Measurements from ENCODE around the gene COL5A2. TPM values are rescaled to one million over a fixed set of nuclear protein-coding genes. Genes with fewer than 3 reads are reported as not detected.

COL5A2 gene
- total and polyA plus RNA-seq, 4 donors, result 3.2 to 83.5 (median 9.1) TPM

GRCh38 chr2:188993247-188993646 lies 186.3 kb downstream of the COL5A2 start (continued):
- TF ChIP-seq HNF4G (IDR thresholded peaks at IDR 0.05) (no peak), FOXA2 (IDR thresholded peaks at IDR 0.05) (no peak)

- Histone ChIP-seq H3K27ac (ENCODE audit: low read depth in 1 of 2, low read length in 2 of 2) (peak overlapping the region in 1 of 2 donors; percentile 12), H3K9me3 (ENCODE audit: control insufficient read depth in 4 of 4, low read length in 3 of 4) (no peaks in the 10 kb centered on the region), H3K36me3 (ENCODE audit: control insufficient read depth in 4 of 4, insufficient read depth in 3 of 4, low read depth in 1 of 4, low read length in 3 of 4) (no peaks in the 10 kb centered on the region), H3K4me1 (ENCODE audit: control insufficient read depth in 4 of 4, insufficient read depth in 4 of 4, low read length in 3 of 4) (no peaks in the 10 kb centered on the region), H3K4me3 (ENCODE audit: low read depth in 1 of 3, low read length in 3 of 3) (no peak overlapping the region), H3K27me3 (ENCODE audit: control insufficient read depth in 4 of 4, insufficient read depth in 4 of 4, low read length in 3 of 4) (no peaks in the 10 kb centered on the region), H3K9ac (ENCODE audit: low read depth in 1 of 2, low read length in 2 of 2) (no peak overlapping the region)
- 68% methylated on average over 4 of the region's 4 CpGs for WGBS
- TF ChIP-seq RAD21 (IDR thresholded peaks at IDR 0.05) (no peak), CTCF (IDR thresholded peaks at IDR 0.05; ENCODE audit: low read depth, low read length, missing input control) (no peak), ZBTB33 (IDR thresholded peaks at IDR 0.05) (no peak), EGR1 (IDR thresholded peaks at IDR 0.05; ENCODE audit: low read depth in 2 of 2) (no peak), ATF3 (IDR thresholded peaks at IDR 0.05) (no peak), MAX (IDR thresholded peaks at IDR 0.05) (no peak), HNF4A (conservative IDR thresholded peaks at IDR 0.05) (no peak), SP1 (IDR thresholded peaks at IDR 0.05) (no peak), RXRA (IDR thresholded peaks at IDR 0.05) (no peak), GABPA (IDR thresholded peaks at IDR 0.05 in 1 of 2, conservative IDR thresholded peaks at IDR 0.05 in 1 of 2) (no peak), NR2F2 (IDR thresholded peaks at IDR 0.05) (no peak), TAF1 (conservative IDR thresholded peaks at IDR 0.05) (no peak), HNF4G (IDR thresholded peaks at IDR 0.05) (no peak), REST (IDR thresholded peaks at IDR 0.05) (no peak), JUND (IDR thresholded peaks at IDR 0.05) (no peak), FOXA2 (IDR thresholded peaks at IDR 0.05) (no peak), YY1 (IDR thresholded peaks at IDR 0.05) (no peak)
- no peak for DNase-seq (ENCODE audit: low spot score)
Measured at GRCh38 chr2:188986839-188987238, 192.7 kb downstream of the COL5A2 start.
